ENCODE measurements around the gene MED27.
"Not testable (repeated sequence)": the region's sequence is repeated elsewhere in the genome, so short reads cannot be mapped to it uniquely, and the experiment has no call there.

Gene MED27

DNA sequence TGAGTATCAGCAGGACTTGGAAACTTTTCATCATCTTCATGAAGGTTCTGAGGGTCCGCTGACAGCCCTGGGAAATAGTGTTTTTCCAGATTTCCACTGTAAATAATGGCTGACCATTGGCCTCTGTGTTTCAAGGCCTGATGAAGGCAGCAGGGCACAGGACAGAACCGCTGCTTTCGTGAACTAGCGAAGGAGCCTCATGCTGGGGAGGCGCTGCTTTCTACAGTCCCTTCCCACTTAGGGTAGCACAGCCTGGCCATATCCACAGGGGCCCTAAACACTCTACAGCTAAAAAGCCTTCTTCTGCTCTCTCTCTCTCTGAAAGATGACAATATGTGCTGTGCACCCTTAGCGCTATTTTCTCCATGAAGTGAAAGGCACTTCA is 118.2 kb downstream of the MED27 start:
- DNase-seq, result no peak

DNA sequence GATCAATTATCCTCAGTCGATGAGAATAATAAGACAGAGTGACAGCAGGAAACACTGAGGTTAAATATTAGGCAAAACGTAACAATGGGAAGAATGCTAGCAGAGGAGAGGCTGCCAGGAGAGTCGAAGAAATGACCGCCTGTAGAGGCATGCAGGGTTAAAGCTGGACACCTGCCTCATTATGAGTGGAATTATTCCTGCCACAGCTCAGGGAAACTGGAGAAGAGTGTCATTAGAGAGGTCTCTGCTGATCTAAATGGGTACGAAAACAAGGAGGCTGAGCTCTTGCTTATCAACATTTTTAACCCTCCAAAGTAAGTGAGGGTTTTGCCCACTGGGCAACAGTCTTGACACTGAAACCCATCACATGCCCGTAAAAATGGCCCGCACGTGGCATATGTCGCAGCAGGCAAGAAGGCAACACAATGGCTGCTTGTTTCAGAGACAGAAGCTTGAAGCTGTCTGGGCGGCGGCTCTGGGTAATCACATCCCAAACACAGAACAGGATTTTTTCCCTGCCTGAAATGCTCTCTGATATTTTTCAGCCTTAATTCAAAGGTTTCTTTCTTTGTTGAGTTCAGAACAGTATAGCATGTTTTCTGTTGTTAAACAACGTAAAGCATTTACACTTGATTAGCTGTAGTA is 118.7 kb downstream of the MED27 start:
- DNase-seq, result no peak

DNA sequence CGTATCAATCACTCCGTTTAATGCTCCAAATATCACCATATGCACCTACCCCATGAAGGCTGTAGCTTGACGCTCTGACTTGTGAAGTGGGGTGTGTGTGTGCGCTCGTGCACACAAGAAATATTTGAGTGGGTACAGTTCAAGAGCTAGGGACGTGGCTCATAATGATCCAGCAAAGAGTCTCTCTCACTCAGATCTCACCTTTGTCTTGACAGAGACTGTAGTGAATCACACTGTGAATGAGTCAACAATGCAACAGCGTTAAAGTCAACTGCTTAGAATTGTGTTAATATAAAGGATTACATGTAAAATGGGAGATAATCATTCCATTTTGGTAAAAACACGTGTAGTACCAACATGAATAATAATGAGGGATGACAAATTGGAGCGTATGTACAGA is 119.4 kb downstream of the MED27 start:
- no peak for DNase-seq

DNA sequence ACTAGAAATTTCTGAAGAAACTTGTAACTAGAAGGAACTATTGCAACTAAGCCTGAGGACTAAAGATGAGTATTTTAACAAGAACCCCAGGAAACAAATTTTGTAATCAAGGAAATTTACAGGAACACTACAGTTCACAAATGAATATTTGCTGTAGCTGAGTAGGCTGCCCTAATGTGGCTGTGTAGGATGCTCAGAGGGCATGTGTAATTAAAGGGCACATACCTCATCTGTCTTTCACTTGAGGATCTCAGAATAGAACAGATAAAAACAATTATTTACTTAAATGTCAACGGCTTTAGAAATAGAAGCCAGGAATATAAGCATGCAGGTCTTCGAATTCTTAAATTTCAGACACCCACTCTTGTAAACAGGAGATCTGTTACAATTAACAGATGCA is 119.8 kb downstream of the MED27 start:
- DNase-seq, result no peak

GRCh38 chr9:131959056-131959455 is 120.6 kb downstream of the MED27 start:
- DNase-seq, result no peak

GRCh38 chr9:131954299-131954698 is 125.4 kb downstream of the MED27 start:
- DNase-seq, result no peak

DNA sequence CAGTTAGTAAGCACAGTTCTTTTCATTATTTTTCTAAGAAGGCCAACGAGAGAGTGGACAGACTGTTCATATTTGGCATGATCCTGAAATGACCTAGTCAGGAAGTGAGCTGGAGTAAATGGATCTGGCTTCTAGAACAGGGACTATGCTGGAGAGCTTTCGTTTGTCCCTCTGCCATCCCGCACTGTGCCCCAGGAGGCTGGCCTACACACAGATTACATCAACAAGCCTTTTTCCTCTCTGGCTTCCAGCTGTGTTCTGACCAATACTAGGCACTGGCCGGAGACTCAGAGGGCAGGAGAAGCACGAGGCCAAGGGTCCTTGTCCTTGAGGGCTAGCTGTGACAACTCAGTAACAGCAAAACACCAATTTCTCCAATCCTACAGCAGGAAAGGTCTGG is 127.8 kb downstream of the MED27 start:
- DNase-seq, result no peak

DNA sequence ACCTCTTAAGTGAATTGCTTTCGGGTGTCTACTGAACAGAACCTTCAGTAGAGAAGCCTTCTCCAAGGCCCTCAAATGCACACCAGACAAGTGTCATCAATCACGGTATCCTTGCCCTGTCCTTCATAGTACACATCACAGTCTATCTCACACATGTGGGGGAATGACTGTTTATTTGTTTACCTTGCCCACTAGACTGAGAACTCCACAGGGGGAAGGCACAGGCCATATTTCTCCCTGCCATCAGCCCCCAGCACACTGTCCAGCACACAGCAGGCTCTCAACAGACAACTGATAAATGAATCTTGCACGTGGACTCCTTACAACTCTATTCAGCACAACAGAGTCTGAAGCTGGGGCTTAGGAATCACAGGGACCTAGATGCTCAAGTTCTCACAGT is 128.5 kb downstream of the MED27 start:
- no peak for DNase-seq

GRCh38 chr9:131950487-131950886 is 129.2 kb downstream of the MED27 start:
- no peak for DNase-seq

GRCh38 chr9:131946180-131946579 is 133.5 kb downstream of the MED27 start:
- no peak for DNase-seq

GRCh38 chr9:131943351-131943841 is 136.3 kb downstream of the MED27 start:
- DNase-seq, result no peak

DNA sequence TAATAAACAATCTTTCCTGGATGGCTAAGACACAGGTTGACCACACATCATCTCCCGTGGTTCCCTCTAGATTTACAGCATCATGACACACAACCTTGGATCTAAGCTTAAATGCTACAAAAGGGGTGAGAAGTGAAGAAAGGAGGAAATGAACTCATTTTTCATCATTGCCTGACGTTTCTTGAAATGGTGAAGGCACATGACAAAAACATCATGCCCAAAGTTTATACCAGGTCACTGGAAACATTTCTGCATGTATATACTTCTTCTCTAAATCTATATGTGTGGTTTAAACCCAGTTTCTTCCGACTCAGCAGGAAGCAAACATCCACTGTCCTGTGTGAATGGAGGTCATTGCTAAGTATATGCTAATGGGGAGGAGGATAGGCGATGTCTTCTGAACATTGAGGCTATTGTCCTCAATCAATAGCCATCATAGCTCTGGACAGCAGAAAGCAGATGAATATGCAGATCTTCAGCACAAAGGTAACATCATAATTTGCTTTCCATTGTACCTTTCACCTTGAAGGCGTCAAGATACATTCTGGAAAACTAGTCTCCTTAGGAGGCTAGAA is 137.4 kb downstream of the MED27 start:
- DNase-seq, result no peak

DNA sequence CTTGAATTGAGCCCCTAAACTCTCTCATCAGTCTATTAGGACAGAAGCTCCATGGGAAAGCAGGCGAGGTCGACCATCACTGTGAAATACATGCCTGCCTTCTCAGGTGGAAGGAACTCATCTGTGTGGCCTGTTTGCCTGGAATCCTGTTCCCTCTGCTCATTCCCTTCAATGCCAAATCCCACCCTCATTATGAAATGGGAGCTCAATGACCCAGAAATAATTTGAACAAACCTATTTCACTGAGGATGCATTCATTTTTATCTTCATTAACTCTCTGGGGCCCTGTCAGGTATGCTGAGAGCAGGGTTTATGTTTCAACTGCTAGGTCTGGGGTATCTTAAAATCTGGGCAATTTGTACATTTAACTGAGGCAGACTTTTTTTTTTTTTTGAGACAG is 142.2 kb downstream of the MED27 start:
- DNase-seq, result no peak

DNA sequence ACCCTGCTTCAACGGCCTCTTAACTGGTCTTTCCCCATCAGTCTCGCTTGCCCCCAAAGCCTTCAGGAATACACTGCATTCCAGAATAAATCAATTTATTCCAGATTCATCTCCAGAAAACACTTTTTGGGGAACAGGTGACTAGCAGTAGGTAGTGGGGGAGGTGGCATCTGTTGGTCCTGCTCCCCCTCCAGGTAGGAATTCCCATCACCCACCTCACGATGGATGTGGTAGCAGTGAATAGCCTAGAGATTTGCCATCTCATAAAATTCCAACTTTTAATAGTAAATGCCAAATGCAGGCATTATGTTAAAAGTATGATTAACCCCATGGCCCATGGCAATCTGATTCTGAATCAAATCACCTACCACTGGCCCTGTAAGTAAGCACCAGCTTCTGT is 142.7 kb downstream of the MED27 start:
- no peak for DNase-seq

GRCh38 chr9:131934673-131935072 is 145.0 kb downstream of the MED27 start:
- no peak for DNase-seq

DNA sequence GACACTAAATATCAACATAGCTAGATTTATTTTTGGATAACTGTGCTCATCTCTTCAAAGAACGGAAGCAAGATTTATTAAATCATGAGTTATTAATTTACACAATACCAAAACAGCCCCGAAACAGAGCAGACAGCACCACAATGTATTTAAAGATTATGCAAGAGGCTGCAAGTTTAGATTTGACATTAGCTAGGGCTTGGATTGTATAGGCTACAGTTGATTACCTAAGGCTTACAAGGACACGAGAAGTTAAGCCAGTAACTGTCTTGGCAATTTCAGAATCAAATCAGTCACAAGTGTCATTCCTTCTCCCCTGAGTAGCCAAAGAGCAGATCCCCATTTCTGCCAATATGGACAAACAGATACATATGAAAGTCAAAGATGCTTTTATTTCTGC is 152.6 kb downstream of the MED27 start:
- DNase-seq, result no peak

- no peak for DNase-seq
Observed at GRCh38 chr9:131926360-131926922, 153.2 kb downstream of the MED27 start.

DNA sequence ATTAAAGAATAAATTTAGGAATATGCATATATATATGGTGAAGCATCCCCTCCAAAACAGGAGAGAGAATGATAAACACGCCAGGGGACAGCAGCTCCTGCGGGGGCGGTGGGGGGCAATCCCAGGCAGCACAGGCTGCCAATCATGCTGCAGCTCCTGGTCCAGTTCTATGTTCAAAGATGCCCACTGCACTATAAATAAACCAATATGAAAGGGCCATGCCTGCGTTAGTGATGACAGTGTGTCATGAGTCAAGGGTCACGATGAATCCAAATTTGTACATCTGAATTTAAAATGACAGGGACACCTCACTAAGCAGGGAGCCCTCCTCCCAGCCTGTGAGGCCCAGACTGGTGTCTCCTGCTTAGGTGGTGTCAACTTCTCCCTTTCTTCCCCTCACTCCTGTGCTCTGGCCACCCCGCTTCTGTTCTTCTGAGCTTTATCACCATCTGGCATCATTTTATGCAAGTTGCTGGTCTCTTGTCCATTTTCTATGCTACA is 153.9 kb downstream of the MED27 start:
- DNase-seq, result no peak

DNA sequence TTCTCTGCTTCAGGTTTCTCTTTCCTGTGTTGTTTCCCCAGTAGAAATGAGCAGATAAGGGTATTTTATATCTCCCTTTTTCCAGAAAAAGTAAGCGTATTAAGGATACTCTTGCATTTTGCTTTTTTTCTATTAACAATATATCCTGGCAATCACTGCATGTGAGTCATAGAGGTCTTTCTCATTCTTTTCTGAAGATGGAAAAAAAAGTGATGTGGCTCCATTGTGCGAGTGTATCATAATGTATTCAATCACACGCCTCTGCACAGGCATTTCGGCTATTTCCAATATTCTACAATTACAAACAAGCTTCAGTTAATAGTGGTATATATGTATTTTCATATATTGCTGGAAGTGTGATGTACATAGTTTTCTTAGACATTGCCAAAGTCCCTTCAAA is 155.9 kb downstream of the MED27 start:
- no peak for DNase-seq

- DNase-seq, result no peak
Observed at GRCh38 chr9:131923132-131923671, 156.5 kb downstream of the MED27 start.

GRCh38 chr9:131921635-131922034 is 158.0 kb downstream of the MED27 start:
- DNase-seq, result not testable (repeated sequence)

GRCh38 chr9:131919216-131919615 is 160.5 kb downstream of the MED27 start:
- no peak for DNase-seq

DNA sequence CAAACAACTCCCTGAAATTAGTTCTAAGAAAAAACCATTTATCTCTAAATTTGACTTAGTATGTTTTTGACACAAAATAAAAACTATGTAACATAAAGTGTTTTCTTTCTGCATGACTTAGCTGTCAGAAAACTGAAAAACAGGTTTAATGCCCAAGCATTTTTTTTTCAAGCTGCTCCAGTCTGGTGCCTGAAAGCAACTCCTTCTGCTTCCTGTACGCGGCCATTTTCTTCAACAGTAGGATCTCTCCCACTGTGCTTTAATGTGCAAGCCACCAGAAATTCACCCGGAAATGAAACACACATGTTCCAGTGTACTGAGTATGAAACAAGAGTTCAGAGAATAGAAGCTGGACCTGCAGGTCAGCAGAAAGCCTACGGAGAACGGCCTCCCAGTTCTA is 161.2 kb downstream of the MED27 start:
- no peak for DNase-seq

DNA sequence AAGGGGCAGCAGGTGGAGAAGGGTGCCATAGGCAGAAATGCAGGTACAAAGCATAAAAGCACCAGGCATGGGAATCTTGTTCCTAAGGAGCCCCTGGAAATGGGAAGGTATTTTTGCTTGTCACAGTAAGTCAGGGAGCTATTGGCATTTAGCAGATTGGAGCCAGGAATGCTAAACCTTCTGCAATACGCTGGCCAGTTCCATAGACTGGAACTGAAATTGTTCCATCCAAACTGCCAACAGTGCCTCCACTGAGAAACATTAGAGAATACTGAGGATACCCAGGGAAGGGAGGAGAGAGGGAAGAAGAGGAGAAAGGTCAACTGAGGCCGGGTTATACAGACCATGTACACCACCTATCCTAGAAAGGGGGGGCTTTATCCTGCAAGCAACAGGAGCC is 162.7 kb downstream of the MED27 start:
- DNase-seq, result no peak
